ENCODE data around the gene PALLD.

- no peak for TF ChIP-seq EZH2 (IDR thresholded peaks at IDR 0.05; ENCODE audit: borderline replicate concordance, low read length)
- no peak for TF ChIP-seq CTCF (IDR thresholded peaks at IDR 0.05; ENCODE audit: low read length)
Observed at GRCh38 chr4:168623011-168623410, 126.2 kb downstream of the PALLD start.
